A549 treated with GW870086 at 1 μM for 4 hours (cell line): ENCODE data around the gene CHEK2. TPM values are rescaled to one million over a fixed set of nuclear protein-coding genes. Genes with fewer than 3 reads are reported as not detected.

ENCODE experiments used
- total RNA-seq: library from RNA; stranded (reverse); fragments of 200-300 nt; extraction: Qiagen RNA extraction; gene quantifications from 5 replicates; pipeline ENCODE4 v1.2.3, GENCODE V29; 2022; ENCODE audit warnings: low read depth

The CHEK2 gene
- total RNA-seq, result 8.8 to 11.3 TPM (median 9.1 TPM) in 5 replicates

DNA sequence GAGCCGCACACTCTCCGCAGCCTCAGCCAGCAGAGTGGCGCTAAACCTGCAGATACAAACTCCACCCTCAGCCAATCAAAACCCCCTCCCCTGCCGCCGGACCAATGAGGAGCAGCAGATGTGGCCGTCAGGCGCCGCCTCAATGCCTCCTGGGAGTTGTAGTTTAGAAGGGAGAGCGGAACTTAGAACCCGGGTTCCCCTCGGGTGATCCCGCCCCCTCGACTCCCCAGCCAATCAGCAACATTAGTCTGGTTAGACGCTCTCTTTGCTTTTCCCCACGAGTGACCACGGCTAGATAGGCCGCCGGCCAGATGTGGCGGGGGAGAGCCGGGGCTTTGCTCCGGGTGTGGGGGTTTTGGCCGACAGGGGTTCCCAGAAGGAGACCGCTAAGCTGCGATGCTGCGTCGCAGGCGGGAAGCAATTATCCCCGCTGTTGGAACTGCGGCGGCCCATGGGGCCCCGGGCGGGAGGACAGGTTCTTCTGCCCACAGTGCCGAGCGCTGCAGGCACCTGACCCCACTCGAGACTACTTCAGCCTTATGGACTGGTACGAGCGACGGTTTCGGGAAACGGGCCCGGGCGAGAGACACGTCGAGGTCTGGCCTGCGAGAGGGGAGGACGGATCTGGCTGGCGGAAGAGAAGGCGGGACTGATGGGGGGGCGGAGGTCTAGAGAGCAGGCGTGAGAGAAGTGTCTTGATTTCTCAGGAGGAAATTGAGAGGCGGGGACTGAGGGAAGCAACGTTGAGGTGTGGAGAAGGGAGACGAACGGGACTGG, at the start of gene CHEK2, which contains the start of gene HSCB:
TSS of gene CHEK2 (minus strand) at position 36 of the 777 bp plus-strand sequence. CDS start 7,099 bp downstream, outside the sequence.
TSS of gene HSCB (plus strand) at position 255 of the 777 bp plus-strand sequence. CDS start at position 312, 57 bp downstream.

DNA sequence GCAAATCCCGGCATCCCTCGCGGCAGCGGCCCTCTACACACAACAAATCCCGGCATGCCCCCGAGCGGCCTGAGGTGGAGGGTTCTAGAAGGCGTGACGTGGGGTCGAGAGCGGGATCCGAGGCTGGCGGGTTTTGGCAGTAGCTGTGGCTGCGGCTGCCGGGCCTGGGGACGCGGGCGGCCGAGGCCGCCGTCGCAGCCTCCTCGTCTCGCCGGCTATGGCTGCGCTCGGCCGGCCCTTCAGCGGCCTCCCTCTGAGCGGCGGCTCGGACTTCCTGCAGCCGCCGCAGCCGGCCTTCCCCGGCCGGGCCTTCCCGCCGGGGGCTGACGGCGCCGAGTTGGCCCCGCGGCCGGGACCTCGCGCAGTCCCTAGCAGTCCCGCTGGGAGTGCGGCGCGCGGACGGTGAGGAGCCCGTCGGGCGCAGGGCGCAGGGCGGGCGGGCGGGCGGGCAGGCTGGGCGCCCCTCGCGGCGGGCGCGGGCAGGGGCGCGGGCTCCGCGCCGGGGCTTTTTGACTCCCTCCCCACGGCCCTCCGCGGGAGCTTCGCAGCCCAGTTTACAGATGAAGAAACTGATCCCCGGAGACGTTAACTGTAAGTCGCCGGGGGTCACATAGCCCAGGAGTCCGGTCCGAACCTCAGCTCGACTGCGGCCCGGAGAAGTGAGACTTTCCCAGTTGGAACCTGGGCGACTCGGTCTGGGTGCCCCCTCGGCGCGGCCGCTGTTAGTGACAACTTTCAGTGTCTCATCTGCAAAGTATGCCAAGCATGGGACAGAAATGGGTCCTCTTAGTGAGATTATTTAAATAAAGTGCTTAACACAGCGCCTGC, 31.2 kb upstream of the CHEK2 start, which contains the start of gene CCDC117:
TSS of gene CCDC117 (plus strand) at position 63 of the 828 bp plus-strand sequence. CDS start at position 218, 155 bp downstream.

DNA sequence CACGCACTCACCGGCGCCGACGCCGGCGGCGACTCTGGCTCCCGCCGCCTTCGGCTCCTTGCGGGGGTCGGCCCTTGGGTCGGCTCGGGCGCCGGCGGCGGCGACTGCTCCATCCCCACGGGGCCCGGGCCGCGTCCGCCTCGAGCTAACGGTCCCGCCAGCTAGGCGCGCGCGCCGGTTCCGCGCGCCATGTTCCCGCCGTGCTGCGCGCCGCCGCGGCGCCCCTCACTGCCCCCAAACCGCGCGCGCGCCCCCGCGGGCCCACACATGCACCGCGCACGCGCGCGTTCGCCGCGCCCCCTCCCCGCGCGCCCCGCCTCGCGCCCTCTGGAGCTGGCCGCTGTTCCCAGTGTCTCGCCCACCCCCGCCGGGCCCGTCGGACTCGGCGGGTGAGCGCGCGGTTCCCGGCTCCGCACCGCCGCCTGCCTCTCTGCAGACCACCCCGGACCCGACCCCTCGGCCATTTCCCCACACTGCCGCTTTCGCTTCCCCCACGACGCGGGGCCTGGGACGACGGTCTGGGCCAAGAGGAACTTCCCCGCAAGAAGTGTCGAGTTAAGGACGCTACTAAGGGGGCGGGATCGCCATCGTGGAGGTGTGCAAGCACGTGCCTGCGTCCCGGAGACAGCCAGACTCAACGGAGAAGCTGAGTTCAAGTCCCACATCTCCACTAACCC, 61.9 kb downstream of the CHEK2 start, which contains the start of gene TTC28:
TSS of gene TTC28 (minus strand) at position 230 of the 677 bp plus-strand sequence. CDS start at position 113, 117 bp downstream.

Other genes with a start within 250 kb of the CHEK2 start
- 1.8 to 3.2 TPM (median 2.8 TPM) in 5 replicates for gene TTC28, start 62.0 kb downstream of the CHEK2 start, total RNA-seq
- gene HSCB, start 219 bp upstream of the CHEK2 start, total RNA-seq, result 10.5 to 15.5 TPM (median 12.2 TPM) in 5 replicates
- 7.8 to 11.9 TPM (median 9.9 TPM) in 5 replicates for gene CCDC117, start 30.9 kb upstream of the CHEK2 start, total RNA-seq
- 54.6 to 63.1 TPM (median 56.8 TPM) in 5 replicates for gene XBP1, start 58.7 kb upstream of the CHEK2 start, total RNA-seq
- gene ZNRF3, start 141.8 kb upstream of the CHEK2 start, total RNA-seq, result 5.4 to 8.2 TPM (median 7.5 TPM) in 5 replicates